ENCODE results near the gene C10orf62.
A peak's percentile ranks its signal among the peaks of the same experiment; 100 is the strongest.

- TF ChIP-seq CTCF (IDR thresholded peaks at IDR 0.05): no peak
- peak in 1 of 2 donors; percentile 33 for TF ChIP-seq POLR2A (IDR thresholded peaks at IDR 0.05)
Observed at GRCh38 chr10:97632949-97633884, 43.7 kb downstream of the C10orf62 start, which contains the start of gene MORN4.

Data from adrenal gland (tissue), 5 donors.